Epithelial cell of esophagus (primary cell): Measurements from ENCODE around the gene TBC1D14.

Experiments used
- DNase-seq: peaks from one replicate; pipeline ENCODE4 v3.0.0; 2010; ENCODE audit warnings: low read depth
- H3K4me3 ChIP-seq: 2 replicates; pipeline ENCODE4 v1.5.1; 2011; ENCODE audit warnings: mild to moderate bottlenecking, low read length, control low read depth
- TF ChIP-seq, protein P1 (sequence below): IDR thresholded peaks from 2 replicates; pipeline ENCODE4 v1.5.1; 2011; ENCODE audit warnings: low read depth, mild to moderate bottlenecking, low read length, control low read depth, inconsistent platforms; ENCODE audit not compliant: insufficient read depth; ENCODE audit errors: missing control alignments

The TBC1D14 gene

DNA sequence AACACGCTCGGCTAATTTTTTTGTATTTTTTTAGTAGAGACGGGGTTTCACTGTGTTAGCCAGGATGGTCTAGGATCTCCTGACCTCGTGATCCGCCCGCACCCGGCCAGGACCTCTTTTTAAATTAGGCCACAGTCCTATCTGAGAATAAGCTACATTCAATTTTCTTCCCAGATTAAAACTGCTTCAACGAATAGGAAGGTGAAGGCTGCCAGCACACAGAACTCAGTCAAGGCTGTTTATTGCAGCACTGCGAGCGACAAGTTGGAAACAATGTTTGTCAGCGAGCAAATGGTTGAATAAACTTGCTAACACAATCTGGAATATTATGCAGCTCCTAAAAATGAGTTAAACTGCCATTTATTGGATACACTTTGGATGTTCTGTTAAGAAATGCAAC is 156.4 kb downstream of the TBC1D14 start:
- no peak overlapping the region for H3K4me3 ChIP-seq
- TF ChIP-seq, protein P1, sequence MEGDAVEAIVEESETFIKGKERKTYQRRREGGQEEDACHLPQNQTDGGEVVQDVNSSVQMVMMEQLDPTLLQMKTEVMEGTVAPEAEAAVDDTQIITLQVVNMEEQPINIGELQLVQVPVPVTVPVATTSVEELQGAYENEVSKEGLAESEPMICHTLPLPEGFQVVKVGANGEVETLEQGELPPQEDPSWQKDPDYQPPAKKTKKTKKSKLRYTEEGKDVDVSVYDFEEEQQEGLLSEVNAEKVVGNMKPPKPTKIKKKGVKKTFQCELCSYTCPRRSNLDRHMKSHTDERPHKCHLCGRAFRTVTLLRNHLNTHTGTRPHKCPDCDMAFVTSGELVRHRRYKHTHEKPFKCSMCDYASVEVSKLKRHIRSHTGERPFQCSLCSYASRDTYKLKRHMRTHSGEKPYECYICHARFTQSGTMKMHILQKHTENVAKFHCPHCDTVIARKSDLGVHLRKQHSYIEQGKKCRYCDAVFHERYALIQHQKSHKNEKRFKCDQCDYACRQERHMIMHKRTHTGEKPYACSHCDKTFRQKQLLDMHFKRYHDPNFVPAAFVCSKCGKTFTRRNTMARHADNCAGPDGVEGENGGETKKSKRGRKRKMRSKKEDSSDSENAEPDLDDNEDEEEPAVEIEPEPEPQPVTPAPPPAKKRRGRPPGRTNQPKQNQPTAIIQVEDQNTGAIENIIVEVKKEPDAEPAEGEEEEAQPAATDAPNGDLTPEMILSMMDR, result no peak
- no peak for DNase-seq

DNA sequence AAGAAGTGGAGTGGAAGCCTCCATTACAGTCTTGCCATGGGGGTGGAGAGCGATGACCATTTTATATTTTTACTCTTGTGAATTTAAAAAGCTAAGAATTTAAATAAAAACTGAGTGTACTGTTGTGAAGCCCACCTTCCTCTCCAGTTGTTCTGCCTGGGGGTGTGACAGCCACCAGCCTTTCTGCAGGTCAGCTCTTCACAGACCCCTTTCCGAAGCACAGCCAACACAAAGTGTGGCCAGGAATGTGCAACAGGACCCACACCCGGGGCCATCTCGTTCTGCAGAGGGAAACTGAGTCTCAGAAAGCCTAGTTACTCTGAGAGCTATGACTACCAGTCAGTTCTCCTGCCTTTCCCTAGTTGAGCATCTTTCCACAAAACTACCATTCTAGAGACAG is 156.9 kb downstream of the TBC1D14 start:
- H3K4me3 ChIP-seq, result peak overlapping the region; percentile 69
- TF ChIP-seq, protein P1, result no peak
- DNase-seq, result no peak

DNA sequence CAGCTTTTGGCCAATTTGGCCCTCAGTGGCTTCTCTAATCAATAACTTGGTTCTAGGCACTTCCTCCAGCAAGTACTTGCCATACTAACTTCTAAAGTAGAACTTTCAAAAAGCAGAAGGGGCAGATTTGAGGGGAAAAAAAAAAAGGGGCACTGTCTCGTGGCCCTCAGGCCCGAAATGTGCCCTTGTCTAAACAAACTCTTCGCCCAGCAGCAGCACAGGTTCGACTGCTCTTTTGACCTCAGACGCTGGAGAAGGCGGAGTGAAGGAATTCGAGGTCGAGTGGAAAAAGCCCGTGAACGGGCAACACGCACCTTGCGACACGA is 157.5 kb downstream of the TBC1D14 start:
- peak overlapping the region; percentile 69 for H3K4me3 ChIP-seq
- DNase-seq, result no peak
- TF ChIP-seq, protein P1, result no peak

DNA sequence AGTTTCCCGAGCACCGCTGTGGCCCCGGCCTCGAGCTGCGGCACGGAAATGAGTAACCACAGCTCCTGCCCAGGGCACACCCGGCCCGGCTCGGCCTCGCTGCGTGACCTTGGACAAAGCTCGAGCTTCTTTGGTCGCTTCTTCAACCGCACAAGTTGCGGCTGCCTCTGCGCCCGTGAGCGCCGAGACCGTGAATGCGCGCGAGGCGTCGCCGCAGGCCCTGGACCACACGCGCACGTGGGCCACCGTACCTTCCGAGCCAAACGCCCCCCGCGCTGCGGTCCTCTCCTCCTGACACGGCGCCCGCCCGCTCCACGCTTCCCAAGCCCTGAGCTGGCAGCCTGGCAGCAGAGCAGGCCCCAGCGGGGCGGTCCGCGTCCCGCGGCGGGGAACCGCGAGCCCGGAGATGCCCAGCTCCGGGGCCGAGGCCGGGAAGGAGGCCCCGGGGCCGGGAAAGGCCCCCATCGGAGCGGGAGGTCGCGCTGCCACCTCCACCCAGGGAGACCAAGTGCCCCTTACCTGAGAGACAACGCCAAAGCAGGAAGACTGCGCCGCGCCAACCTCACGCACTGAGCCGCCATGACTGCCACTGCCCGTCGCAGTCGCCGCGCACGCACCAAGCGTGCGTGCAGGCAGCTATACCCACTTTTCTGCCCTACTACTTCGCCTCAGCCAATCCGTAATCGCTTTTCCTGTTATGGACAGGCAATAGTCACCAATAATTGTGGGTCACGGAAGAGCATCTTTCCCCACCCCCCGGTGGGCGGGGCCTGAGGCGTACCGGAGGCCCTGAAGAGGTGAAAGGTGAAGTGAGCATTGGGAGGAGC is 158.0 kb downstream of the TBC1D14 start, which contains the start of gene GRPEL1:
GRPEL1 (minus strand) TSS at position 613 of the 827 bp plus-strand sequence; CDS start at position 581, 32 bp downstream.
- peak within 1 kb of the TSS; percentile 69 for H3K4me3 ChIP-seq
- peak; percentile 99 for DNase-seq
- TF ChIP-seq, protein P1, result no peak

DNA sequence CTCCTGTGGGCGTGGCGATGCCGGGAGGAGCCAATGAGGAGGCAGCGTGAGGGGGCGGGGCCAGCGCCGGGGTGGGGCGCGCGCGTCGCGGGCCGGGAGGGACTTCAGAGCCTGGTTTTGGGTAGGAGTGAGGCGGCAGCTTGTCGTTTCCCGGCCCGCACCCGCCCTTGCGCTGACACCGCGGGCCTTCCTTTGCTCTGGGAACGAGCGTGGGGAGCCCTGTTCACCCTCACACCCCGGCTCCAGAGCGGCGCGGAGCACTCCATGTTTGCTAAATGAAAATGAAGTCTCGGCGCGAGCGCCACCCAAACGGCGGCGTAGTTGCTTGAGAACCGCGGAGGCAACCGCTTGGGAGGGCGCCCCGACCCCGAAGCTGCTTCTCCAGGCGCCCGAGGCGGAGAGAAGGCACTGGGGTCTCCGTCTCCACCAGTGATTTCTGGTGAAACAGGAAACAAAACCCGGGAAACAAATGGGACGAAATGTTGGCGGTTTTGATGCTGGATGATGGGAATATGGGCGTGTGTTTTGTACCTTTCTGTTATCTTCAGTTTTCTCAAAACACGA is 158.7 kb downstream of the TBC1D14 start:
- DNase-seq, result no peak
- TF ChIP-seq, protein P1, result no peak
- peak overlapping the region; percentile 69 for H3K4me3 ChIP-seq

DNA sequence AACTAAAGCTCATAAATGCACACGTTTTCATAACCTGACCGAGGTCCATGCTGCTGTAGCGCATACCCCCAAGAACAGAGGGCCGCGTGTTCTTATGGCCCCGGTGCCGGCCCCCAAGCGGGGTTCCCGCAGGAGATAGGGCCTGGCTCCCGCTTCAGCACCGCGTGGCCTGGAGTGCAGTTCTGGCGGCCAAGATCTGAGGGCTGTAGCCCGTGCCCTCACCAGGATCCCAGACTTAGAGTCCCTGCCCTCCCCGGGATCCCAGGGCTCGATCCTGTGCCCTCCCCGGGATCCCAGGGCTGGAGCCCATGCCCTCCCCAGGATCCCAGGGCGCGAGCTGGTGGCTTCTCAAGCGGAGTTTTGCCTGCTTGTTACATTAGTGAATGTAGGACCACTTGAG is 159.3 kb downstream of the TBC1D14 start:
- peak overlapping the region; percentile 69 for H3K4me3 ChIP-seq
- DNase-seq, result no peak
- TF ChIP-seq, protein P1, result no peak
